ENCODE measurements around the gene NRN1L. TPM values are rescaled to one million over a fixed set of nuclear protein-coding genes. Genes with fewer than 3 reads are reported as not detected.

NRN1L gene
- total and polyA plus RNA-seq, 2 of the 4 experiments (the other 2 are of a cell fraction): 0.27 TPM; not detected in 1

- ChIA-PET CTCF (interaction anchor here (0.8 to 0.9 kb wide), 2 partner anchors 29 to 97 kb away, joined by 3 to 4 read pairs; no protein-coding TSS in a partner anchor), POLR2A (ENCODE audit: unreplicated experiment) (no interaction called here)
- peaks cover 24 to 66% of the 10 kb centered on the region in 2 experiments for H3K79me1 ChIP-seq (ENCODE audit: low read depth in 1 of 2, low read length in 2 of 2)
- H3K27me3 ChIP-seq (ENCODE audit: control insufficient read depth, insufficient read depth, low read length): no peaks in the 10 kb centered on the region
- peak overlapping the region; percentile 94 for H3K9ac ChIP-seq (ENCODE audit: low read depth, low read length)
- H3K27ac ChIP-seq (ENCODE audit: insufficient read depth, low read length): peak overlapping the region; percentile 98; the same call in 1 of the 2 replicates
- peaks cover 13% of the 10 kb centered on the region for H3K4me1 ChIP-seq (ENCODE audit: control insufficient read depth, insufficient read depth, low read length)
- H2BK120ac ChIP-seq (ENCODE audit: low read depth, low read length): peak overlapping the region; percentile 76; the same call in 1 of the 2 replicates
- H3K56ac ChIP-seq (ENCODE audit: extremely low read depth, insufficient read depth, low read length): peak overlapping the region; percentile 76
- no TSS peak for BruUV-seq (replicated peaks)
- in situ Hi-C loops (cut with MboI; ENCODE audit: low sequenced_read_pairs): no loop called here
- no peak for DNase-seq
- peak overlapping the region; percentile 17; the same call in 1 of the 2 replicates for H4K91ac ChIP-seq (ENCODE audit: insufficient read depth, low read depth, low read length)
- dilution Hi-C loops (cut with HindIII; ENCODE audit: low sequenced_read_pairs, unreplicated experiment): no loop called here
- peak overlapping the region; percentile 83 for H2AK5ac ChIP-seq (ENCODE audit: low read depth, low read length)
- H3K18ac ChIP-seq (ENCODE audit: low read depth, low read length): 0 out of 2 replicates have a peak overlapping the region, but pooled peaks have one; percentile 91
- peak overlapping the region; percentile 96 for H3K4me2 ChIP-seq (ENCODE audit: low read depth, low read length)
- intact Hi-C loops (cut with micrococcal nuclease): loop anchor here (2.0 kb wide), 1 partner anchor 27 kb away; the partner anchor contains the start of gene EDC4
- peak overlapping the region; percentile 53; the same call in 1 of the 2 replicates for H3K4me3 ChIP-seq (ENCODE audit: insufficient read depth, low read depth, low read length)
- H4K5ac ChIP-seq (ENCODE audit: low read depth, low read length): peak overlapping the region; percentile 98
- peak overlapping the region; percentile 96 for H3K23ac ChIP-seq (ENCODE audit: low read depth, low read length)
- H3K9me3 ChIP-seq (ENCODE audit: control insufficient read depth, insufficient read depth, low read length): no peaks in the 10 kb centered on the region
- no peak overlapping the region for H2AFZ ChIP-seq (replicated peaks; ENCODE audit: low read length, poor library complexity)
- WGBS, 2 experiments (ENCODE audit: extremely low coverage in 2 of 2, insufficient read length in 1 of 2): 84% methylated on average over 5 of the region's 5 CpGs; no CpG with 5 or more reads in 1 of the 2 experiments
- peaks cover 21% of the 10 kb centered on the region for H3K9me1 ChIP-seq (ENCODE audit: insufficient read depth, low read length)
- 0 out of 2 replicates have a peak, but pooled peaks cover 2% of the 10 kb centered on the region for H3K36me3 ChIP-seq (ENCODE audit: control insufficient read depth, insufficient read depth, low read length)
- H2BK5ac ChIP-seq (ENCODE audit: low read depth, low read length, poor library complexity, severe bottlenecking): peak overlapping the region; percentile 91
- peaks cover 38% of the 10 kb centered on the region for H4K20me1 ChIP-seq (ENCODE audit: insufficient read depth, low read length)
- H4K8ac ChIP-seq (ENCODE audit: low read depth in 2 of 2, low read length in 2 of 2): peak overlapping the region; percentile 83 to 95
- H3K14ac ChIP-seq (replicated peaks; ENCODE audit: low read depth, low read length): peak overlapping the region; percentile 88
- ATAC-seq (ENCODE audit: low read depth): no peak
- no peak for TF ChIP-seq BHLHE40 (IDR thresholded peaks at IDR 0.05; ENCODE audit: low read depth, low read length)
- TF ChIP-seq USF2 (IDR thresholded peaks at IDR 0.05; ENCODE audit: low read depth, low read length): no peak
- peak overlapping the region; percentile 92 for H3K4ac ChIP-seq (ENCODE audit: low read depth, low read length)
- peak overlapping the region; percentile 93 for H2AK9ac ChIP-seq (replicated peaks; ENCODE audit: low read depth, low read length, poor library complexity)
- H2BK15ac ChIP-seq (ENCODE audit: low read depth, low read length): peak overlapping the region; percentile 12; the same call in 1 of the 3 replicates
- H2BK20ac ChIP-seq (ENCODE audit: low read depth, low read length): peak overlapping the region; percentile 4; the same call in 1 of the 2 replicates
Observed at GRCh38 chr16:67845291-67846062, 39.2 kb upstream of the NRN1L start.
